Activated T-helper 2 cell treated with anti-CD3 and anti-CD28 coated beads, Interferon-gamma antibody, Interleukin-2, Interleukin-4, amounts not matched to agents 10 μg/mL and 5 μg/mL and 100 μg/mL, durations not matched to agents 14 hours and 24 hours and 36 hours (primary cell): Measurements from ENCODE around the gene MCTP2. TPM values are rescaled to one million over a fixed set of nuclear protein-coding genes. Genes with fewer than 3 reads are reported as not detected.
A peak's percentile ranks its signal among the peaks of the same experiment; 100 is the strongest.

ENCODE experiments used
- DNase-seq: peaks from one replicate; pipeline ENCODE4 v3.0.0; 2021; ENCODE audit warnings: low spot score
- H3K27ac Mint-ChIP-seq: one replicate; pipeline ENCODE4 v1.8.0; 2021; ENCODE audit warnings: mixed read lengths
- H3K27me3 Mint-ChIP-seq: one replicate; pipeline ENCODE4 v1.8.0; 2021; ENCODE audit warnings: low read depth, mixed read lengths
- H3K36me3 Mint-ChIP-seq: one replicate; pipeline ENCODE4 v1.8.0; 2021; ENCODE audit warnings: low read depth, mixed read lengths
- H3K4me1 Mint-ChIP-seq: one replicate; pipeline ENCODE4 v1.8.0; 2021; ENCODE audit warnings: low read depth, mixed read lengths
- H3K4me3 Mint-ChIP-seq: one replicate; pipeline ENCODE4 v1.8.0; 2021; ENCODE audit warnings: low read depth, mild to moderate bottlenecking, moderate library complexity, mixed read lengths
- H3K9me3 Mint-ChIP-seq: one replicate; pipeline ENCODE4 v1.8.0; 2021; ENCODE audit warnings: mixed read lengths
- intact Hi-C: fragments of 100-400 bp; cut with micrococcal nuclease; formaldehyde crosslinking; loops from one replicate; pipeline ENCODE4 v1.15.1; 2023
- total RNA-seq: library from RNA; stranded (reverse); gene quantifications from 2 replicates; pipeline ENCODE4 v1.2.3, GENCODE V29; 2022

Gene MCTP2
- total RNA-seq, 1 donor from 2014 or later = 91.5 TPM

GRCh38 chr15:94272251-94272898, 41.0 kb downstream of the MCTP2 start:
- Mint-ChIP-seq H3K9me3 (no peaks in the 10 kb centered on the region), H3K36me3 (peaks cover 24% of the 10 kb centered on the region), H3K4me1 (peaks cover 31% of the 10 kb centered on the region), H3K4me3 (no peak overlapping the region), H3K27ac (no peak overlapping the region), H3K27me3 (no peaks in the 10 kb centered on the region)
- intact Hi-C loops = loop anchor here (1.0 to 2.0 kb wide), 6 partner anchors 14 to 98 kb away; partner anchors contain the start of gene MCTP2
- no peak for DNase-seq

DNA sequence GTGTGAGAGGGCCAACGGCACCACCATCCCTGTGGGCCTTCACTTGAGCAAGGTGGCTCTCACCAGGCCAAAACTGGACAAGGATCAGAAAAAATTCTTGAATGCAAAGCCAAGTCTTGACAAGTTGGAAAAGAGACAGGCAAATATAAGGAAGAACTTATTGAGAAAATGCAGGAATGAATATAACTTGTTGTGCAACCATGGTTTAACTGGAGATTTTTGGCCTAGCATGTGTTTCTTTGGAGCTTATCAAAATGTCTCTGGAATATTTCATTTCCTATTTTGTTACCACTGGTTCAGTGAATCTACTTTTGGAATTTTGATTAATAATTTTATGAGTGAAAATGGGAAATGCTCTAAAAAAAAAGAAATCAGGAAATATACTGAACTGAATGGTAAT, 42.5 kb downstream of the MCTP2 start:
- Mint-ChIP-seq H3K4me1 (peaks cover 36% of the 10 kb centered on the region), H3K27ac (no peak overlapping the region), H3K36me3 (peaks cover 26% of the 10 kb centered on the region), H3K9me3 (no peaks in the 10 kb centered on the region), H3K27me3 (no peaks in the 10 kb centered on the region), H3K4me3 (no peak overlapping the region)
- intact Hi-C loops = loop anchor here (2.0 kb wide), 3 partner anchors 13 to 67 kb away; no protein-coding TSS in a partner anchor
- DNase-seq = no peak

- Mint-ChIP-seq H3K4me1 (peaks cover 40% of the 10 kb centered on the region), H3K4me3 (no peak overlapping the region), H3K36me3 (peaks cover 33% of the 10 kb centered on the region), H3K27me3 (no peaks in the 10 kb centered on the region), H3K27ac (peak overlapping the region; percentile 53), H3K9me3 (no peaks in the 10 kb centered on the region)
- intact Hi-C loops = no loop called here
- no peak for DNase-seq
These were observed 43.4 kb downstream of the MCTP2 start for GRCh38 chr15:94274745-94275144.

DNA sequence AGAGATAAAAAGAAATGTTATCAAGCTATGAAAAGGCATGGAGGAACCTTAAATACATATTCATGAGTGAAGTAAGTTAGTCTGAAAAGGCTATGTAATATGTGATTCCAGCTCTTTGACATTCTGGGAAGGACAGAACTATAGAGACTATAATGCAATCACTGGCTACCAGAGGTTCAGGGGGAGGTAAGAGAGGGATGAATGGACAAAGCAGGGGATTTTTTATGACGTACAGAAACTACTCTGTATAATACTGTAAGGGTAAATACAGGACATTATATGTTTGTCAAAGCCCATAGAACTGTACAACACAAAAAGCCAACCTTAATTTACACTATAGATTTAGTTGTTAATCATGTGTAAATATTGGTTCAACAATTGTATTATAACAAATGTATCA, 46.1 kb downstream of the MCTP2 start:
- no peaks in the 10 kb centered on the region for H3K27me3 Mint-ChIP-seq
- H3K9me3 Mint-ChIP-seq = peaks cover 22% of the 10 kb centered on the region
- H3K4me1 Mint-ChIP-seq = peaks cover 60% of the 10 kb centered on the region
- no peak for DNase-seq
- no peak overlapping the region for H3K27ac Mint-ChIP-seq
- intact Hi-C loops = no loop called here
- no peak overlapping the region for H3K4me3 Mint-ChIP-seq
- peaks cover 52% of the 10 kb centered on the region for H3K36me3 Mint-ChIP-seq

DNA sequence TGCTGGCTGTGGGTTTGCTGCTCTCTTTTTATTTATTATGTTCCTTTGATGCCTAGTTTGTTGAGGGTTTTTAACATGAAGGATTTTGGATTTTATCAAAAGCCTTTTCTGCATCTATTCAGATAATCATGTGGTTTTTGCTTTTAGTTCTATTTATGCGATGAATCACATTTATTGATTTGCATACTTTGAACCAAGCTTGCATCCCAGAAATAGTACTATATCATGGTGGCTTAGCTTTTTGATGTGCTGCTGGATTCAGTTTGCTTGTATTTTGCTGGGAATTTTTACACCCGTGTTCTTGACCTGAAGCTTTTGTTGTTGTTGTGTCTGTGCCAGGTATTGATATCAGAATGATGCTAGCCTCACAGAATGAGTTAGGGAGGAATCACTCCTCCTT, 48.4 kb downstream of the MCTP2 start:
- Mint-ChIP-seq H3K27me3 (no peaks in the 10 kb centered on the region), H3K9me3 (peaks cover 22% of the 10 kb centered on the region), H3K4me1 (peaks cover 64% of the 10 kb centered on the region), H3K27ac (peak overlapping the region; percentile 78), H3K36me3 (peaks cover 70% of the 10 kb centered on the region), H3K4me3 (no peak overlapping the region)
- no peak for DNase-seq
- intact Hi-C loops = loop anchor here (1.0 kb wide), 1 partner anchor 9 kb away; no protein-coding TSS in a partner anchor

- intact Hi-C loops = loop anchor here (1.0 kb wide), 1 partner anchor 8 kb away; no protein-coding TSS in a partner anchor
- DNase-seq = no peak
- peaks cover 65% of the 10 kb centered on the region for H3K4me1 Mint-ChIP-seq
These were observed 48.9 kb downstream of the MCTP2 start for GRCh38 chr15:94280301-94280700.

GRCh38 chr15:94282269-94283250, 51.2 kb downstream of the MCTP2 start:
- DNase-seq = no peak
- Mint-ChIP-seq H3K27me3 (no peaks in the 10 kb centered on the region), H3K9me3 (peaks cover 22% of the 10 kb centered on the region), H3K36me3 (peaks cover 81% of the 10 kb centered on the region), H3K4me1 (peaks cover 80% of the 10 kb centered on the region), H3K4me3 (no peak overlapping the region), H3K27ac (peak overlapping the region; percentile 64)
- intact Hi-C loops = no loop called here

More at GRCh38 chr15:94280301-94280700, 48.9 kb downstream of the MCTP2 start:
- Mint-ChIP-seq H3K9me3 (peaks cover 22% of the 10 kb centered on the region), H3K27ac (peak overlapping the region; percentile 86), H3K27me3 (no peaks in the 10 kb centered on the region), H3K4me3 (peak overlapping the region; percentile 40), H3K36me3 (peaks cover 70% of the 10 kb centered on the region)

DNA sequence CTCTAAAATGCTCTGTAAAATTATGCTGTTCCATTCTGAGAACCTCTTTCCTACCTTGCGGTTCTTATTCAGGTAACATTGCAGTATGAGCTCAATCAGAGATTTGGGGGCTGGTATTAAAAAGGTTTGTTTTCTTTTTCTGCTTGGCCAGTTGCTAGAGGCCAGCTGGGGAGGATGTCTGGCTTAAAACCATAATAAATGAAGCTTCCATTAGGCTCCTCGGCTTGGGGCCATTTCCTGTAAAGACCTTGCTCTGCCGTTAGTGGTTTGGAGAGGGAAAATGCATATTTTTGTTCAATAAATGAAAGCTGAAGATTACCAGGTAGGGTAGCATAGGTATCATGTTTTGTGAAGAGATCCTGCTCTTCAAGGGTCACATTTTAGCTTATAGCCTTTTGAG, 55.2 kb downstream of the MCTP2 start:
- intact Hi-C loops = loop anchor here (2.0 to 5.0 kb wide), 2 partner anchors 14 to 54 kb away; partner anchors contain the start of gene MCTP2
- Mint-ChIP-seq H3K4me1 (peaks cover 67% of the 10 kb centered on the region), H3K27ac (peak overlapping the region; percentile 94), H3K4me3 (peak overlapping the region; percentile 1), H3K27me3 (no peaks in the 10 kb centered on the region), H3K9me3 (peaks cover 31% of the 10 kb centered on the region), H3K36me3 (peaks cover 81% of the 10 kb centered on the region)
- no peak for DNase-seq

DNA sequence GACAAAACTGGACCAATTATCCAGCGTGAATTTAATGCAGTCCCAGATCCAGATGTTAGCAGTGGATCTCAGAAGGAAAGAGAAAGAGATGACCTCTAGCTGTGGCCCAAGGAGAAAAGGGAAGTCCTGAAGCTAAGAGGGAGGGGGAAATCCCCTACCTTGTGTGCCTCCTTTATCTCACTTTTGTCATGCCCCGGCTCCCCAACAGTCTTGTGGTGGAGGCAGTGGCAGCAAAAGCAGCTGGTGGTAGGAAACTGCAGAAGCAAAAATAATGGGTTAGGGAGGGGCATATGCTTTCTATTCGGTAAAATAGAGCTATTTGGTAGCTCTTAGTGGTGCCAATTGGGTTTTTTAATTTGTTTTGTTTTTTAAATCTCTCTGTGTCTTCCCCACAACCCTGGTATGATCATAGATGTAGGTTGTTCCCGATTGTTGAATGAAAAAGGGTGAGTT, 56.5 kb downstream of the MCTP2 start:
- Mint-ChIP-seq H3K4me3 (peak overlapping the region; percentile 83), H3K36me3 (peaks cover 79% of the 10 kb centered on the region), H3K9me3 (peaks cover 22% of the 10 kb centered on the region), H3K27me3 (no peaks in the 10 kb centered on the region), H3K4me1 (peaks cover 67% of the 10 kb centered on the region), H3K27ac (peak overlapping the region; percentile 94)
- DNase-seq = peak; percentile 60
- intact Hi-C loops = loop anchor here (1.0 to 5.0 kb wide), 4 partner anchors 8 to 56 kb away; partner anchors contain the start of gene MCTP2

DNA sequence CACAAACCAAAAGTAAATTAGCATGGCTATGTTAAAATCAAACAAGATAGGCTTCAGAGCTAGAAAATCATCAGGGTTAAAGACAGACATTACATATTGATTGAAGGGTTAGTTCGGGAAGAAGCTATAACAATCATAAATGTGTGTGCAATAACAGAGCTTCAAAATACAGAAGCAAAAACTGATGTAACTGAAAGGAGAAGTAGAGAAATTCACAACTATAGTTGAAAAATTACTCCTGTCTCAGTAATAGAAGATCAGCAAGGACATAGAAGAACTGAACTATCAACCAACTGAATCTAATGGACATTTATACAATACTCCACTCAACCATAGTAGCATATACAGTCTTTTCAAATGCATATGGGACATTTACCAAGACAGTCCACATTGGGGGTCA, 59.4 kb downstream of the MCTP2 start:
- H3K36me3 Mint-ChIP-seq = peaks cover 70% of the 10 kb centered on the region
- H3K27ac Mint-ChIP-seq = no peak overlapping the region
- no peak overlapping the region for H3K4me3 Mint-ChIP-seq
- DNase-seq = no peak
- intact Hi-C loops = no loop called here
- H3K4me1 Mint-ChIP-seq = peaks cover 70% of the 10 kb centered on the region
- peaks cover 22% of the 10 kb centered on the region for H3K9me3 Mint-ChIP-seq
- H3K27me3 Mint-ChIP-seq = no peaks in the 10 kb centered on the region

DNA sequence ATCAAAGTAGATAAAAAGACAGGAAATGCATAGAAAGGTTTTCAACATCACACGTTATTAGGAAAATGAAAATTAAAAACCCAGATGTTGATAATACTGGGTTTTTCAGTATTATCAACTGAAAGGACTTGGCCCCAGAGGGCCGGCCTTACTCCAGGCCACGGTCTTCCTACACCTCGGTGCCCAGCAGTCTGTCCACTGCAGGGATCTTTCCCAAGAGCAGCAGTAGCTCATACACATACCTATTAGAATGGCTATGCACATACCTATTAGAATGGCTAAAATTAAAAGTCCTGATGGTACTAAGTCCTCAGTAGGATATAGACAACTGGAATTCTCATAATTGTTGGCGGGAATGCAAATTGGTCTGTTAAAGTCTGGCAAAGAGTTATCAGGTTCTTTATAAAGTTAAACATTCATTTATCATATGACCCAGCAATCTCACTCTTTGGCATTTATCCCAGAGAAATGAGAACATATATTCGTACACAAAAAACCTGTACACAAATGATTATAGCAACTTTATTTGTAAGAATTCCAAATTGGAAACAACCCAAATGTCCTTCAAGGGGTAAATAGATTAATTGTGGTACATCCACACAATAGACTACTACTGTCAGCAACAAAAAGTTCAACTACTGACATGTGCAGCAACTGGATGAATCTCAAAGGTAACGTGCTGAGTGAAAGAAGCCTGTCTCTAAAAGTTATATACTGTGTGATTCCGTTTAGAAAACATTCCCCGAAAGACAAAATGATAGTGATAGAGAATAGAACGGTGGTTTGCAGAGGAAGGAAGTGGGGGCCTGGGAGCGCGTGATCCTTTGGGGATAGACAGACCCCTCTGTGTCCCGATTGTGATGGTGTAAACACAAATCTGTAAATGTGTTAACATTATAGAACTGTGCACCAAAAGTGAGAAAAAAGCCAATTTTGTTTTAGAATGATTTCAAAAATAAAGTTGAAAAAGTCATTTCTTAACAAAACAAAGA, 62.3 kb downstream of the MCTP2 start:
- Mint-ChIP-seq H3K27me3 (no peaks in the 10 kb centered on the region), H3K4me1 (peaks cover 66% of the 10 kb centered on the region), H3K36me3 (peaks cover 65% of the 10 kb centered on the region), H3K4me3 (peak overlapping the region; percentile 31), H3K27ac (peak overlapping the region; percentile 72), H3K9me3 (peaks cover 20% of the 10 kb centered on the region)
- intact Hi-C loops = no loop called here
- DNase-seq = no peak

DNA sequence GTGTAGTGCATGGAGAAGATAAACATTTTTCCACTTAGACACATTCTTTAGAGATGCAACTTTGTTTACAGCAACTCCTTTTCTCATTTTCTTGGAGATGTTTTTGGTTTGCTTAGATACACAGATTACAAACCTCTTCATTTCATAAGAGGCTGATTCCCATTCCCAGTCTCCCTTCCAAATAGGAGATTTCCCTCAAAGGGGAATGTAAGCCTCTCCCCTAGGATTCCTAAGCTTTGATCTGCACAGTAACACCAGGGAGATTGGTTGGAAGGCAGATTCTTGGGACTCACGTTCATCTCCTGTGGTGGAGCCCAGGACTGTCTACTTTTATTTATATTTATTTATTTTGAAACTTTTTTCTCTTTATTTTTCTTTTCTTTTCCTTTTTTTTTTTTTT, 63.2 kb downstream of the MCTP2 start:
- no peak for DNase-seq
- no peak overlapping the region for H3K27ac Mint-ChIP-seq
- intact Hi-C loops = no loop called here
- peaks cover 14% of the 10 kb centered on the region for H3K9me3 Mint-ChIP-seq
- H3K27me3 Mint-ChIP-seq = no peaks in the 10 kb centered on the region
- no peak overlapping the region for H3K4me3 Mint-ChIP-seq
- H3K4me1 Mint-ChIP-seq = peaks cover 68% of the 10 kb centered on the region
- peaks cover 66% of the 10 kb centered on the region for H3K36me3 Mint-ChIP-seq
